Upper lobe of left lung (tissue), 6 donors: ENCODE measurements around the gene IL22RA2. TPM values are rescaled to one million over a fixed set of nuclear protein-coding genes. Genes with fewer than 3 reads are reported as not detected.
"Not testable (repeated sequence)": the region's sequence is repeated elsewhere in the genome, so short reads cannot be mapped to it uniquely, and the experiment has no call there.

Source experiments
- ATAC-seq, 2 donors: fragments of 200-7000 bp; cut with Tn5 transposase; one replicate each; pipeline ENCODE4 v1.9.1; 2022; ENCODE audit warnings: mild to moderate bottlenecking in 2 of 2, moderate library complexity in 2 of 2; ENCODE audit not compliant: low FRiP score in 2 of 2
- DNase-seq, 2 donors: peaks; one replicate each; pipeline ENCODE4 v3.0.0-alpha.2; 2019 to 2020
- H3K27ac ChIP-seq, 4 donors: fragments of 200-600 bp; sonication (generic); one replicate each; pipeline ENCODE4 v1.5.1; 2016 to 2019
- H3K27me3 ChIP-seq, 4 donors: fragments of 200-600 bp; sonication (generic); one replicate each; pipeline ENCODE4 v1.5.1; 2017 to 2019
- H3K36me3 ChIP-seq, 4 donors: fragments of 200-600 bp; sonication (generic); one replicate each; pipeline ENCODE4 v1.5.1; 2016 to 2019
- H3K4me1 ChIP-seq, 4 donors: fragments of 200-600 bp; sonication (generic); one replicate each; pipeline ENCODE4 v1.5.1; 2018 to 2019
- H3K4me3 ChIP-seq, 4 donors: fragments of 200-600 bp; sonication (generic); one replicate each; pipeline ENCODE4 v1.5.1; 2017 to 2019; ENCODE audit warnings: mild to moderate bottlenecking in 2 of 4, moderate library complexity in 1 of 4
- H3K9me3 ChIP-seq, 4 donors: fragments of 200-600 bp; sonication (generic); one replicate each; pipeline ENCODE4 v1.5.1; 2018 to 2019
- EP300 ChIP-seq, 4 donors: sonication (generic); formaldehyde crosslinking; IDR thresholded peaks; one replicate each; pipeline ENCODE4 v1.5.1; 2017; ENCODE audit warnings: antibody characterized with exemption in 4 of 4, control low read depth in 2 of 4
- POLR2A ChIP-seq, 4 donors: fragments of 450-650 bp; IDR thresholded peaks; one replicate each; pipeline ENCODE4 v1.5.1; 2016 to 2017; ENCODE audit warnings: antibody characterized with exemption in 4 of 4, mild to moderate bottlenecking in 2 of 4
- POLR2AphosphoS5 ChIP-seq, 2 donors: sonication (generic); formaldehyde crosslinking; IDR thresholded peaks; one replicate each; pipeline ENCODE4 v1.5.1; 2017; ENCODE audit warnings: antibody characterized with exemption in 2 of 2
- WGBS, 2 donors: methylation state at CpG; one replicate each; pipeline ENCODE4 v1.1.5; 2017 to 2018; 5-methylcytosine and 5-hydroxymethylcytosine counted together
- total RNA-seq, 6 donors: library from RNA; depleted of rRNA in 4 of 6; stranded (reverse); fragments of >200 nt in 4 of 6; gene quantifications; one replicate each; pipeline versions ENCODE4 v1.1.0 to v1.2.1, GENCODE V29; 2016 to 2021
- TF ChIP-seq, protein P1 (sequence below), 6 experiments: fragments of 450-650 bp in 4 of 6; fragments of 200-600 bp in 2 of 6; sonication (generic) in 2 of 6; IDR thresholded peaks; one replicate each; pipeline ENCODE4 v1.5.1; 2016 to 2019; ENCODE audit warnings: antibody characterized with exemption in 6 of 6
- donor health status: DM: no; HTN: no; CAD: no; lungs with moderate emphysema.
- donor health status: DM: no; HTN: yes; CAD: no; lungs with severe emphysema.

The IL22RA2 gene
- total RNA-seq, 6 donors from 2014 or later, result not detected

DNA sequence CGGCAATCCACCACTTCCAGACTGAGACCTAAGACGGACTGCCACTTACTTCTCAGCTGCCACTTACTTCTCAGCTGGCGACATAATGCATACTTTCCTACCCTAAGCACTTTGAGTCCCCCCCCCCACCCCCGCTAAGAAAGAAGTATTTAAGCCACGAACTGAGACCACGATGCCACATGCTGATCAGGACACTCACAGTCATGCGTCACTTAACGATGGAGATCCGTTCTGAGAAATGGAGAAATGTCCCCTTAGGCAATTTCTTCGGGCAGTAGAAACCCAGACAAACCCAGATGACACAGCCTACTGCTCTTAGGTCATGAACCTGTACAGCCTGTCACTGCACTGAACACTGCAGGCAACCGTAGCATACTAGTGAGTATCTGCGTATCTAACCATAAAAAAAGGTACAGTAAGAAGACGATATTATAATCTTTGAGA, 45.1 kb upstream of the IL22RA2 start:
- Histone ChIP-seq H3K27ac (peak overlapping the region; percentile 97 to 100 (median 100)), H3K4me1 (peaks cover 60 to 82% (median 73%) of the 10 kb centered on the region in 4 donors), H3K4me3 (peak overlapping the region; percentile 72 to 81 (median 74)), H3K36me3 (peaks cover 0 to 2% (median 0%) of the 10 kb centered on the region in 4 donors), H3K27me3 (no peaks in the 10 kb centered on the region), H3K9me3 (no peaks in the 10 kb centered on the region)
- TF ChIP-seq POLR2A (IDR thresholded peaks at IDR 0.05) (peak in 1 of 4 donors; percentile 36), EP300 (IDR thresholded peaks at IDR 0.05) (peak; percentile 41 to 81 (median 78)), POLR2AphosphoS5 (IDR thresholded peaks at IDR 0.05) (peak; percentile 80 to 96)
- TF ChIP-seq, protein P1, sequence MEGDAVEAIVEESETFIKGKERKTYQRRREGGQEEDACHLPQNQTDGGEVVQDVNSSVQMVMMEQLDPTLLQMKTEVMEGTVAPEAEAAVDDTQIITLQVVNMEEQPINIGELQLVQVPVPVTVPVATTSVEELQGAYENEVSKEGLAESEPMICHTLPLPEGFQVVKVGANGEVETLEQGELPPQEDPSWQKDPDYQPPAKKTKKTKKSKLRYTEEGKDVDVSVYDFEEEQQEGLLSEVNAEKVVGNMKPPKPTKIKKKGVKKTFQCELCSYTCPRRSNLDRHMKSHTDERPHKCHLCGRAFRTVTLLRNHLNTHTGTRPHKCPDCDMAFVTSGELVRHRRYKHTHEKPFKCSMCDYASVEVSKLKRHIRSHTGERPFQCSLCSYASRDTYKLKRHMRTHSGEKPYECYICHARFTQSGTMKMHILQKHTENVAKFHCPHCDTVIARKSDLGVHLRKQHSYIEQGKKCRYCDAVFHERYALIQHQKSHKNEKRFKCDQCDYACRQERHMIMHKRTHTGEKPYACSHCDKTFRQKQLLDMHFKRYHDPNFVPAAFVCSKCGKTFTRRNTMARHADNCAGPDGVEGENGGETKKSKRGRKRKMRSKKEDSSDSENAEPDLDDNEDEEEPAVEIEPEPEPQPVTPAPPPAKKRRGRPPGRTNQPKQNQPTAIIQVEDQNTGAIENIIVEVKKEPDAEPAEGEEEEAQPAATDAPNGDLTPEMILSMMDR (IDR thresholded peaks at IDR 0.05), result no peak
- DNase-seq, result peak in 1 of 2 donors; percentile 80
- ATAC-seq, result peak; percentile 81 to 82
- 2% methylated on average over 11 to 13 of the region's 13 CpGs for WGBS, 2 donors

DNA sequence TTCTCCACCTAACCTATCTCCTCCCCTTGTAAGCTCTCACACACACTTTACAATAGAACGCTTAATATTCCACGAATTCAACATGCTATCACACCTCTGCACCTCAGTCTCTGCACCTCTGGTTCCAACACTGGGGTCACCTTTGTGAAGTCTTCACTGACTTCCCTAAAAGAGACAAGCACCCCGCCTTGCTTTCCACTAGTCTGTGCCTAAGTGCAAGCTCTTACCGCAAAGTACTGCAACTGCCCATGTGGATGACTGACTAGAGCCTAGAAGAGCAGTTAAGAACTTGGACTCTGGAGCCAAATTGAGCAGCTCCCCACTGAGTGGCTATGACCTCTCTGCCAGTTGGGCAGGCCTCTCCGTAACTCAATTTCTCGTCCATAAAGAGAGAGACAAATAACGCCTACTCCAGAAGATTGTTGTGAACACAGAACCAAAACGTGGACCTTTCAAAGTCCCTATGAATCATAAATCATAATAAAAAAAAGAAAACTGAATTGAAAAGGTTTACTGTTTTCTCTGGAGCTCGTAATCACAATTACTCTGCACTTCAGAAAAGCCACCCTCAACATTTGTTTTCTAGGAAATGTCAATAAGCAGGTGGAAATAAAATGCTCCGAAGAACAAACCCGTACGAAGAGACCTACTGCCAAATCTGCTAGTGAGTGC, 44.5 kb upstream of the IL22RA2 start:
- H3K36me3 ChIP-seq, result peaks cover 0 to 2% (median 0%) of the 10 kb centered on the region in 4 donors
- 10 to 18% methylated on average over 12 of the region's 12 CpGs for WGBS, 2 donors
- TF ChIP-seq, protein P1 (IDR thresholded peaks at IDR 0.05), result no peak
- TF ChIP-seq EP300 (IDR thresholded peaks at IDR 0.05), result peak in 1 of 4 donors; percentile 2
- TF ChIP-seq POLR2AphosphoS5 (IDR thresholded peaks at IDR 0.05), result peak; percentile 18 to 35
- peak in 2 of 4 donors; percentile 11 to 54 for TF ChIP-seq POLR2A (IDR thresholded peaks at IDR 0.05)
- peak overlapping the region; percentile 72 to 81 (median 74) for H3K4me3 ChIP-seq
- H3K4me1 ChIP-seq, result peaks cover 60 to 82% (median 73%) of the 10 kb centered on the region in 4 donors
- DNase-seq, result peak in 1 of 2 donors; percentile 86
- peak; percentile 51 to 69 for ATAC-seq
- no peaks in the 10 kb centered on the region for H3K9me3 ChIP-seq
- peak overlapping the region; percentile 97 to 100 (median 100) for H3K27ac ChIP-seq
- no peaks in the 10 kb centered on the region for H3K27me3 ChIP-seq

DNA sequence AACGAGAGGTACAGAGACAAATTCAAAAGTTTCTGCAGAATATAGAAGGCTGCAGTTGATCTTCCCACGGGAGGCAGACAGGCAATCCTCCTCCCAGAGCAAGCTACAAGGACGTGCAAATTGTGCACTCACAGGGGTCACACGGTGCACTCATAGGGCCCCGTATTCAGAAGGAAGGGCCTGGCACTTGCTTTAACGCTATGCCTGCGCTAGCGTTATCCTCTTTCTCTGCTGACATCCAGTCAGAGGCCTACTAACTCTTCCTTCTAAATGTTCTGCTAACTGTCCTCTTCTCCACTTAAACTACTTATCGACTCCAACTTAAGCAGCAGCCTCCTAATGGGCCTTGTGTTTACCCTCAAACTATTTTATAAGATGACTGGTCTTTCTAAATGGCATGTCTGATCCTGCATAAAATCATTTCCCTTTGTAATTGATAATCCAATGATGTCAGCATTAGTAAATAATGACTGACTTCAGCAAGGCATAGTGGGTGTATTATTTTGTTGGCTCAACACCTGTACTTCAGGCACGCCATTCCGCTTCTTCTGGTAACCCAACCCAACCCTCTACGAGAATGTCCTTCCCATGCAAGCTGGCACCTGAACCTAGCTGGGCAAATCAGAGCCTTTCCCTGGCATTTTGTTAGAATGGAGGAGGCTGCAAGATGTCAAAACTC, 43.6 kb upstream of the IL22RA2 start:
- H3K36me3 ChIP-seq, result peaks cover 0 to 2% (median 0%) of the 10 kb centered on the region in 4 donors
- DNase-seq (peak in 1 of 2 donors; percentile 63), ATAC-seq (no peak)
- 18 to 32% methylated on average over 12 of the region's 12 CpGs for whole genome bisulfite sequencing, 2 donors
- TF ChIP-seq POLR2A (IDR thresholded peaks at IDR 0.05) (peak in 1 of 4 donors; percentile 51), EP300 (IDR thresholded peaks at IDR 0.05) (no peak), POLR2AphosphoS5 (IDR thresholded peaks at IDR 0.05) (peak in 1 of 2 donors; percentile 16)
- peak overlapping the region; percentile 97 to 100 (median 100) for H3K27ac ChIP-seq
- no peaks in the 10 kb centered on the region for H3K9me3 ChIP-seq
- peaks cover 59 to 82% (median 74%) of the 10 kb centered on the region in 4 donors for H3K4me1 ChIP-seq
- peak overlapping the region; percentile 72 to 81 (median 74) for H3K4me3 ChIP-seq
- H3K27me3 ChIP-seq, result no peaks in the 10 kb centered on the region

DNA sequence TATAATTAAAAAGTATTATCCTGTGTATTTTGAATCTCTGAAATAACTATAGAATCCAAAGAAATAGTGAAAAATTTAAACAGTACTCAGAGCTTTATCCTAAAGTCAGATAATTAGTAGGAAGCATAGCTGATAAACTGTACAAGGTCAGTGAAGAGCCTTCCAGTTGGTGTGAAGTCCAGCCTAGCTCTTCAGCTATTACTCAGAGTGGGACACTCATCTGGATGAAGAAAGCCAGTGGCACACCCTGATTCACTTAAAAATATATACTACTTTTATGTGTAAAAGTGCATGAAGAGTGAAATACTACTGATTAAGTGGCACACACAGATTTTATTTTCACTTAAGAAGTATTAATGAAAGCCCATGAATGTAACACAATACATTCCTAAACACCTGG, 42.7 kb upstream of the IL22RA2 start:
- Histone ChIP-seq H3K4me1 (peaks cover 59 to 82% (median 74%) of the 10 kb centered on the region in 4 donors), H3K9me3 (no peaks in the 10 kb centered on the region), H3K36me3 (peaks cover 0 to 11% (median 0%) of the 10 kb centered on the region in 4 donors), H3K27me3 (no peaks in the 10 kb centered on the region), H3K4me3 (peak overlapping the region in 3 of 4 donors; percentile 72 to 81 (median 75)), H3K27ac (peak overlapping the region; percentile 97 to 100 (median 100))
- no peak for ATAC-seq
- TF ChIP-seq POLR2AphosphoS5 (IDR thresholded peaks at IDR 0.05), result no peak
- TF ChIP-seq POLR2A (IDR thresholded peaks at IDR 0.05), result peak in 1 of 4 donors; percentile 7
- DNase-seq, result no peak

DNA sequence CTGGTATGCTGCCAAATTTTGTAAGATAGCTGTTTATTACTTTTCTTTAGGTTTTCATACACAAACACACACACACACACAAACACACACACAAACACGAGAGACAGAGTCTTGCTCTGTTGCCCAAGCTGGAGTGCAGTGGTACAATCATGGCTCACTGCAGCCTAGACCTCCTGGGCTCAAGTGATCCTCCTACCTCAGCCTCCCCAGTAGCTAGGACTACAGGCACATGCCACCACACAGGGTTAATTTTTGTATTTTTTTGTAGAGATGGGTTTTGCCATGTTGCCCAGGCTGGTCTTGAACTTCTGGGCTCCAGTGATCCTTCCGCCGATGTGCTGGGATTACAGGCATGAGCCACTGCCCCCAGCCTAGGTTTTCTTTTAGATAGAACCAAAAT, 42.2 kb upstream of the IL22RA2 start:
- not testable (repeated sequence) for H3K9me3 ChIP-seq, DNase-seq, ATAC-seq, H3K27me3 ChIP-seq
- 69 to 85% methylated on average over 3 of the region's 3 CpGs for WGBS, 2 donors
- H3K4me3 ChIP-seq, result peak overlapping the region in 3 of 4 donors; percentile 72 to 81 (median 75)
- peaks cover 0 to 12% (median 0%) of the 10 kb centered on the region in 4 donors for H3K36me3 ChIP-seq
- peaks cover 59 to 82% (median 74%) of the 10 kb centered on the region in 4 donors for H3K4me1 ChIP-seq
- peak overlapping the region; percentile 97 to 100 (median 100) for H3K27ac ChIP-seq

DNA sequence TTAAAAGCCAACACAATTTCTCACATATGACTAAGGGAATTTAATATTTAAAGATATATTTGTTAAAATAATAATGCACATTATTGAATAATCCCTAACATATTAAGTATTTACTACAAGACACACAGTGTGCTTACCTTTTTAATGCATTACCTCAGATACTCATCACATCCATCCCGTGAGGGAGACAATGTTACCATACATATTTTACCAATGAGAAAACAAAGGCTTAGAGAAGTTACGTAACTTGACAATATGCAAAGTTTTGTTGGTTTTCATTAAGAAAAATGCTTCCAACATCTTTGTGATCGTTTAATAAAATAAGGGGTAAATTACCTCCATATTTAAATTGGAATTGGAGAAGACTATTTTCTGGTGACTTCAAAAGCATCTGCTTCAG, 41.5 kb upstream of the IL22RA2 start:
- Histone ChIP-seq H3K27me3 (no peaks in the 10 kb centered on the region), H3K27ac (peak overlapping the region; percentile 60 to 100 (median 98)), H3K36me3 (peaks cover 0 to 12% (median 0%) of the 10 kb centered on the region in 4 donors), H3K9me3 (no peaks in the 10 kb centered on the region), H3K4me1 (peaks cover 59 to 82% (median 74%) of the 10 kb centered on the region in 4 donors), H3K4me3 (peak overlapping the region in 3 of 4 donors; percentile 72 to 81 (median 75))
- DNase-seq (no peak), ATAC-seq (no peak)
- TF ChIP-seq EP300 (IDR thresholded peaks at IDR 0.05), result no peak
- no peak for TF ChIP-seq POLR2AphosphoS5 (IDR thresholded peaks at IDR 0.05)
- TF ChIP-seq POLR2A (IDR thresholded peaks at IDR 0.05), result no peak
- TF ChIP-seq, protein P1 (IDR thresholded peaks at IDR 0.05), result no peak
- WGBS, 2 donors, result 74 to 76% methylated on average over 3 of the region's 3 CpGs
